Measurements from ENCODE around the gene RALGAPA1.

DNA sequence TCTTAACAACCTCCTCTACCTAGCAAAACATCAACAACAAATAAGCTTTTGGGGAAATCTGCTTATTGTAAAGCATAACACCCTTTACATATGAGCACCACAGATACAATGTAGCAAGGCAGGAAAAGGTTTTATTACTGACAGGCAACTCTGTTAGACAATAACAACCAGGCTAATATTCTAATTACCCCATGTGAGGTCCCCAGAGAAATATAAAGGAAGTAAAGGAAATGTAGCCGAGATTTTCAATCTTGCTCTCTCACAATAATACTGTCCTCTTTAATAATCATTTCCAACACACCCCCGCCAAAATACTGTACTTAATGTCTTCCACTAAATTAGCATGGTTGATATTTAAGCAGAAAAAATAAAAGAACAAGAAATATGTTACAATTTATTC, 289.1 kb downstream of the RALGAPA1 start:
- TF ChIP-seq, protein P1, sequence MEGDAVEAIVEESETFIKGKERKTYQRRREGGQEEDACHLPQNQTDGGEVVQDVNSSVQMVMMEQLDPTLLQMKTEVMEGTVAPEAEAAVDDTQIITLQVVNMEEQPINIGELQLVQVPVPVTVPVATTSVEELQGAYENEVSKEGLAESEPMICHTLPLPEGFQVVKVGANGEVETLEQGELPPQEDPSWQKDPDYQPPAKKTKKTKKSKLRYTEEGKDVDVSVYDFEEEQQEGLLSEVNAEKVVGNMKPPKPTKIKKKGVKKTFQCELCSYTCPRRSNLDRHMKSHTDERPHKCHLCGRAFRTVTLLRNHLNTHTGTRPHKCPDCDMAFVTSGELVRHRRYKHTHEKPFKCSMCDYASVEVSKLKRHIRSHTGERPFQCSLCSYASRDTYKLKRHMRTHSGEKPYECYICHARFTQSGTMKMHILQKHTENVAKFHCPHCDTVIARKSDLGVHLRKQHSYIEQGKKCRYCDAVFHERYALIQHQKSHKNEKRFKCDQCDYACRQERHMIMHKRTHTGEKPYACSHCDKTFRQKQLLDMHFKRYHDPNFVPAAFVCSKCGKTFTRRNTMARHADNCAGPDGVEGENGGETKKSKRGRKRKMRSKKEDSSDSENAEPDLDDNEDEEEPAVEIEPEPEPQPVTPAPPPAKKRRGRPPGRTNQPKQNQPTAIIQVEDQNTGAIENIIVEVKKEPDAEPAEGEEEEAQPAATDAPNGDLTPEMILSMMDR (IDR thresholded peaks at IDR 0.05; ENCODE audit: borderline replicate concordance, extremely low read depth, low read length, poor library complexity, severe bottlenecking), result no peak
- no peak for TF ChIP-seq EZH2 (IDR thresholded peaks at IDR 0.05; ENCODE audit: borderline replicate concordance, low read depth, low read length, severe bottlenecking)

Data from DND-41 (cell line).